ENCODE measurements around the gene CC2D2B.

Gene CC2D2B

DNA sequence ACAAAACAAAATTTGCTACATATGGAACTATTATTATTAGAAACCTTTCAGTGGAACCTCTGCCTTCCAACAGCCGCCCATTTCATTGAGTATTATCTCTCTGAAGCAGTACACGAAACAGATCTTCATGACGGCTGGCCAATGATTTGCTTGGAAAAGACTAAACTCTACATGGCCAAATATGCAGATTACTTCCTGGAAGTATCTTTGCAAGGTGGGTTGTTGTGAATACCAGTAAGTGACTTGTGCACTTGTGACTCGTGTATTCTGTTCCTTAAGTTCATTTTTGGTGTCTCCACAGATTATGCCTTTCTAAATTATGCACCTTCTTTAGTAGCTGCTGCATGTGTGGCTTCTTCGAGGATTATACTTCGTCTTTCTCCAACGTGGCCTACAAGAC lies 149.0 kb downstream of the CC2D2B start:
- Histone ChIP-seq H3K4me1 (ENCODE audit: control insufficient read depth, low read depth, low read length) (no peaks in the 10 kb centered on the region), H3K9me3 (ENCODE audit: control insufficient read depth, low read depth, low read length) (no peaks in the 10 kb centered on the region), H3K4me3 (ENCODE audit: low read length) (no peak overlapping the region), H3K27ac (ENCODE audit: low read length) (no peak overlapping the region), H3K9ac (ENCODE audit: low read length) (no peak overlapping the region), H3K27me3 (ENCODE audit: control insufficient read depth, insufficient read depth, low read length) (no peaks in the 10 kb centered on the region), H3K36me3 (ENCODE audit: control insufficient read depth, low read depth, low read length) (peaks cover 63% of the 10 kb centered on the region)

GRCh38 chr10:96061232-96061631 lies 153.5 kb downstream of the CC2D2B start:
- no peak overlapping the region for H3K9ac ChIP-seq (ENCODE audit: low read length)
- peaks cover 58% of the 10 kb centered on the region for H3K36me3 ChIP-seq (ENCODE audit: control insufficient read depth, low read depth, low read length)
- no peak overlapping the region for H3K4me3 ChIP-seq (ENCODE audit: low read length)
- H3K27me3 ChIP-seq (ENCODE audit: control insufficient read depth, insufficient read depth, low read length) = no peaks in the 10 kb centered on the region
- H3K9me3 ChIP-seq (ENCODE audit: control insufficient read depth, low read depth, low read length) = no peaks in the 10 kb centered on the region
- H3K4me1 ChIP-seq (ENCODE audit: control insufficient read depth, low read depth, low read length) = no peaks in the 10 kb centered on the region
- H3K27ac ChIP-seq (ENCODE audit: low read length) = no peak overlapping the region

DNA sequence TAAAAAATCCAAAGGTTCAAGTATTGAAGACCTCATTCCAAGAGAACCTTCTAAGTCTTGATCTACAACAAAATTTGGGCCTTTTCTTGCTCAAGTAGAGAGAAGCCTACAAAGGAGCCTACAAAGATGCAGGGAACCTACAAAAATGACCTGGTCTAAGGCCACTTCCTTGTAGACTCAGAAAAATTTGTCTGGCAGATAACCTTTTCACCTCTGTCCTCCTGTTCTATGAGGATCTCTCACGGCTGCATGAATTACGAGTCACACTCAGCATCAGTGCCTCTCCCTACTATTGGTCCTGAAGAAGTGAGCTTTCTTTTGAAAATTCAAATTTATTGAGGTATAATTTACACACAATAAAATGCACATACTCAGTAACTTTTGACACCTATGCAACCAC lies 164.9 kb downstream of the CC2D2B start:
- H3K4me1 ChIP-seq (ENCODE audit: control insufficient read depth, low read depth, low read length) = no peaks in the 10 kb centered on the region
- H3K4me3 ChIP-seq (ENCODE audit: low read length) = no peak overlapping the region
- no peaks in the 10 kb centered on the region for H3K9me3 ChIP-seq (ENCODE audit: control insufficient read depth, low read depth, low read length)
- H3K27ac ChIP-seq (ENCODE audit: low read length) = no peak overlapping the region
- H3K27me3 ChIP-seq (ENCODE audit: control insufficient read depth, insufficient read depth, low read length) = no peaks in the 10 kb centered on the region
- H3K36me3 ChIP-seq (ENCODE audit: control insufficient read depth, low read depth, low read length) = no peaks in the 10 kb centered on the region
- H3K9ac ChIP-seq (ENCODE audit: low read length) = no peak overlapping the region

GRCh38 chr10:96073722-96074121 lies 165.9 kb downstream of the CC2D2B start:
- H3K27ac ChIP-seq (ENCODE audit: low read length) = no peak overlapping the region
- H3K27me3 ChIP-seq (ENCODE audit: control insufficient read depth, insufficient read depth, low read length) = no peaks in the 10 kb centered on the region
- H3K9me3 ChIP-seq (ENCODE audit: control insufficient read depth, low read depth, low read length) = no peaks in the 10 kb centered on the region
- H3K4me1 ChIP-seq (ENCODE audit: control insufficient read depth, low read depth, low read length) = no peaks in the 10 kb centered on the region
- H3K9ac ChIP-seq (ENCODE audit: low read length) = no peak overlapping the region
- no peak overlapping the region for H3K4me3 ChIP-seq (ENCODE audit: low read length)
- H3K36me3 ChIP-seq (ENCODE audit: control insufficient read depth, low read depth, low read length) = no peaks in the 10 kb centered on the region

DNA sequence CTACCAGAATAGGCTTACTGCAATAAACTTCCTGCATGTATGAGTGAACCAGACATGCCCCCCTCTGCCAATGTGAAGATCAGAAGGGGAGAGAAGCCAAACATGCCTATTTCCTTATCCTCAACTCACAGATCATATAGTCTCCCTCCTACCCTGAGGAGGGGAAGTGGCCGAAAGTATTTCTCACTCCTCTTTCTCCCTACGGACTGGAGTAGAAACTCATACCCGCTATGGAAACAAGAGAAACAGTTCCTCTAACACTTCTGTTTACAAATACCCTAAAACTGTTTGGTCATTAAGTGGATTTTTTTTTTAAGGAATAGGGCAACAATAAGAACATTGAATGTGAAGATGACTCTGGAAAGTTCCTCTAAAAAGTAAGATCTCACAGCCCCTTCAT lies 167.0 kb downstream of the CC2D2B start:
- no peak overlapping the region for H3K27ac ChIP-seq (ENCODE audit: low read length)

DNA sequence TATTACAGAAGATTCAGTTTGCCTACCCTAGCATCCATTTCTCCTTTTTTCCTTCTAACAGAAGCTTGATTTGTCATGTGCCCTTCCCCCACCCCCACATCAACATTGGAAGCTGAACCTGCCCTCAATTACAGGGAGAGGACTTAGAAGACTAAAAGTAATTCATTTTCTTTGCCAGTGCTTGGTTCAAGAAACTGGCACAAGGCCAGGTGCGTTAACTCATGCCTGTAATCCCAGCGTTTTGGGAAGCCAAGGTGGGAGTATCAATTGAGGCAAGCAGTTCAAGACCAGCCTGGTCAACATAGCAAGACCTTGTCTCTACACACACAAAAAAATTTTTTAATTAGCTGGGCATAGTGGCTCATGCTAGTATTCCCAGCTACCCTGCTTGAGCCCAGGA lies 168.2 kb downstream of the CC2D2B start:
- Histone ChIP-seq H3K9me3 (ENCODE audit: control insufficient read depth, low read depth, low read length) (no peaks in the 10 kb centered on the region), H3K27ac (ENCODE audit: low read length) (no peak overlapping the region), H3K4me1 (ENCODE audit: control insufficient read depth, low read depth, low read length) (no peaks in the 10 kb centered on the region), H3K27me3 (ENCODE audit: control insufficient read depth, insufficient read depth, low read length) (no peaks in the 10 kb centered on the region), H3K36me3 (ENCODE audit: control insufficient read depth, low read depth, low read length) (no peaks in the 10 kb centered on the region), H3K4me3 (ENCODE audit: low read length) (no peak overlapping the region), H3K9ac (ENCODE audit: low read length) (no peak overlapping the region)

More for the DNA sequence above, 167.0 kb downstream of the CC2D2B start:
- Histone ChIP-seq H3K9ac (ENCODE audit: low read length) (no peak overlapping the region), H3K4me3 (ENCODE audit: low read length) (no peak overlapping the region), H3K27me3 (ENCODE audit: control insufficient read depth, insufficient read depth, low read length) (no peaks in the 10 kb centered on the region), H3K9me3 (ENCODE audit: control insufficient read depth, low read depth, low read length) (no peaks in the 10 kb centered on the region), H3K36me3 (ENCODE audit: control insufficient read depth, low read depth, low read length) (no peaks in the 10 kb centered on the region), H3K4me1 (ENCODE audit: control insufficient read depth, low read depth, low read length) (no peaks in the 10 kb centered on the region)

GRCh38 chr10:96077156-96077555 lies 169.4 kb downstream of the CC2D2B start:
- no peak overlapping the region for H3K27ac ChIP-seq (ENCODE audit: low read length)
- no peaks in the 10 kb centered on the region for H3K27me3 ChIP-seq (ENCODE audit: control insufficient read depth, insufficient read depth, low read length)

DNA sequence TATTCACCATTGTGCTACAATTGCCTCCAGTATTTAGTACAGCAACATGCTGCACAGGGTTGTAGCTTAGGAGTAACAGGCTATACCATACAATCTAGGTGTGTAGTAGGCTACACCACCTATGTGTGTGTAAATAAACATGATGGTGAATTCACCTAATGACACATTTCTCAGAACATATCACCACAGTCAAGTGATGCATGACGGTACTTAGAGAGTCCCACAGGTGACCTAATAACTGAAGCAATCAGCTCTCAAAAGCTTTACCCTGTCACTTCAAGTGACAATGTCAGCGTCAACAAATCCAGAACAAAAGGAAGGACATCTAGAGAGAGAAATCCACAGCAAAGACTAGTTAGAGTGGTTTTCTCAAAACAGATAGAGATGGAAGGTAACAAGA lies 174.4 kb downstream of the CC2D2B start:
- Histone ChIP-seq H3K9me3 (ENCODE audit: control insufficient read depth, low read depth, low read length) (no peaks in the 10 kb centered on the region), H3K4me3 (ENCODE audit: low read length) (no peak overlapping the region), H3K4me1 (ENCODE audit: control insufficient read depth, low read depth, low read length) (no peaks in the 10 kb centered on the region), H3K27me3 (ENCODE audit: control insufficient read depth, insufficient read depth, low read length) (no peaks in the 10 kb centered on the region), H3K9ac (ENCODE audit: low read length) (no peak overlapping the region), H3K36me3 (ENCODE audit: control insufficient read depth, low read depth, low read length) (no peaks in the 10 kb centered on the region), H3K27ac (ENCODE audit: low read length) (no peak overlapping the region)

More at GRCh38 chr10:96077156-96077555, 169.4 kb downstream of the CC2D2B start:
- H3K36me3 ChIP-seq (ENCODE audit: control insufficient read depth, low read depth, low read length) = no peaks in the 10 kb centered on the region
- H3K9me3 ChIP-seq (ENCODE audit: control insufficient read depth, low read depth, low read length) = no peaks in the 10 kb centered on the region
- H3K4me1 ChIP-seq (ENCODE audit: control insufficient read depth, low read depth, low read length) = no peaks in the 10 kb centered on the region
- no peak overlapping the region for H3K4me3 ChIP-seq (ENCODE audit: low read length)
- no peak overlapping the region for H3K9ac ChIP-seq (ENCODE audit: low read length)

Data from iPS-18a (cell line).